CD4-positive, alpha-beta T cell (primary cell): ENCODE data around the gene MITF. TPM values are rescaled to one million over a fixed set of nuclear protein-coding genes. Genes with fewer than 3 reads are reported as not detected.
"Not testable (repeated sequence)": the region's sequence is repeated elsewhere in the genome, so short reads cannot be mapped to it uniquely, and the experiment has no call there.

Source experiments
- ATAC-seq: fragments of 200-7000 bp; cut with Tn5 transposase; one replicate; pipeline ENCODE4 v1.10.0; 2022; ENCODE audit warnings: mild to moderate bottlenecking; ENCODE audit not compliant: poor library complexity
- CTCF ChIA-PET: fragments of 350-600 bp; sonication (Branson Sonifier 250); formaldehyde crosslinking; loops from one replicate; lab custom pipeline; 2021; ENCODE audit warnings: antibody characterized with exemption, inconsistent platforms; lab: Charles Lee
- POLR2A ChIA-PET: fragments of 350-600 bp; sonication (Branson Sonifier 250); formaldehyde crosslinking; loops from one replicate; lab custom pipeline; 2021; ENCODE audit warnings: antibody characterized with exemption, inconsistent platforms; lab: Charles Lee
- DNase-seq, 14 experiments: peaks; one replicate each; pipeline ENCODE4 v3.0.0-alpha.2; 2013 to 2020; ENCODE audit warnings: mixed read lengths in 2 of 14
- H3K27ac ChIP-seq, 2 donors: one replicate each; pipeline versions ENCODE4 v1.5.1 to v1.7.0; 2013; ENCODE audit warnings: low read length in 2 of 2, low read depth in 1 of 2, mild to moderate bottlenecking in 1 of 2
- H3K27me3 ChIP-seq, 2 experiments: 1 replicate in 1 of 2; 2 replicates in 1 of 2; pipeline versions ENCODE4 v1.6.1 to v1.7.0; 2013; ENCODE audit warnings: low read length in 2 of 2, control low read depth in 1 of 2, mild to moderate bottlenecking in 1 of 2, moderate library complexity in 1 of 2; ENCODE audit not compliant: insufficient read depth in 2 of 2, control insufficient read depth in 1 of 2
- H3K36me3 ChIP-seq: one replicate; pipeline ENCODE4 v1.6.1; 2013; ENCODE audit warnings: low read length, control low read depth; ENCODE audit not compliant: insufficient read depth
- H3K4me1 ChIP-seq: one replicate; pipeline ENCODE4 v1.6.1; 2013; ENCODE audit warnings: low read length, control low read depth; ENCODE audit not compliant: insufficient read depth
- H3K4me3 ChIP-seq: one replicate; pipeline ENCODE4 v1.5.1; 2013; ENCODE audit warnings: mild to moderate bottlenecking, low read length, moderate library complexity
- H3K9me3 ChIP-seq, 2 experiments: 1 replicate in 1 of 2; 2 replicates in 1 of 2; pipeline versions ENCODE4 v1.6.1 to v1.7.0; 2013; ENCODE audit warnings: low read length in 2 of 2, mild to moderate bottlenecking in 2 of 2, control low read depth in 1 of 2, moderate library complexity in 1 of 2; ENCODE audit not compliant: control insufficient read depth in 1 of 2, insufficient read depth in 1 of 2
- H3K27ac Mint-ChIP-seq: one replicate; pipeline ENCODE4 v1.8.0; 2020; ENCODE audit warnings: mixed read lengths
- H3K27me3 Mint-ChIP-seq: one replicate; pipeline ENCODE4 v1.8.0; 2021; ENCODE audit warnings: mixed read lengths
- H3K36me3 Mint-ChIP-seq: one replicate; pipeline ENCODE4 v1.8.0; 2021; ENCODE audit warnings: low read depth, mixed read lengths
- H3K4me1 Mint-ChIP-seq: one replicate; pipeline ENCODE4 v1.8.0; 2021; ENCODE audit warnings: low read depth, mixed read lengths
- H3K4me3 Mint-ChIP-seq: one replicate; pipeline ENCODE4 v1.8.0; 2020; ENCODE audit warnings: mild to moderate bottlenecking, mixed read lengths
- H3K9me3 Mint-ChIP-seq: one replicate; pipeline ENCODE4 v1.8.0; 2020; ENCODE audit warnings: mixed read lengths
- intact Hi-C, 2 experiments: fragments of 100-400 bp; cut with DNase I in 1 of 2; cut with micrococcal nuclease in 1 of 2; formaldehyde crosslinking; loops; one replicate each; pipeline versions ENCODE4 v1.15.1 to v1.9.0; 2023 to 2025; cut with DNase I, micrococcal nuclease
- total RNA-seq, 174 experiments: library from RNA in 2 of 174; stranded (reverse) in 2 of 174; gene quantifications; one replicate each; pipeline ENCODE4 v1.2.3 and lab custom pipeline; 2021 to 2026
- TF ChIP-seq, protein P1 (sequence below): fragments of 200-600 bp; IDR thresholded peaks from one replicate; pipeline ENCODE4 v1.8.0; 2022; ENCODE audit warnings: antibody characterized with exemption, mild to moderate bottlenecking

The MITF gene
- total RNA-seq, 2 experiments from 2014 or later: not detected

DNA sequence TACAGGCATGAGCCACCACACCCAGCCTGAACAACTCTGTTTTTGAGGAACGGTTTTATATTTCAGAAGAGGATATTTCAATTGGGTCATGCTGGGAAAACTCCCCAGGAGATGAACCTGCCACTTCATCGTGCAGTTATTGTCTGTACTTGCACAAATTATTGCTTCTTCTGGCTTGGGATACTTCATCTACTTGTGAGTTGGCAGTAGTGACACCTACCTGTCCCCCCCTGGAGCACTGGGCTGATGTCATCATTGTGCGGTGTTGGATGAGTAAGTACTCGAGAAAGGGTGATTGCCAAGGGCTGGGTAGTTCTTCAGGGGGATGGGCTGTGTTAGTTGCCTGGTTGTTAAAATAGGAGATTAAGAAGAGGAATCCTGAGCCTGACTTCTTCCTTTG lies 175.1 kb downstream of the MITF start:
- H3K36me3 Mint-ChIP-seq: no peaks in the 10 kb centered on the region
- DNase-seq (no peak), ATAC-seq (no peak)
- H3K9me3 ChIP-seq: peaks cover 0 to 4% of the 10 kb centered on the region in 2 experiments
- intact Hi-C loops: no loop called here
- H3K4me1 Mint-ChIP-seq: no peaks in the 10 kb centered on the region
- no peaks in the 10 kb centered on the region for H3K4me1 ChIP-seq
- H3K27me3 ChIP-seq: no peaks in the 10 kb centered on the region
- no peaks in the 10 kb centered on the region for H3K36me3 ChIP-seq
- no peak overlapping the region for H3K4me3 Mint-ChIP-seq
- ChIA-PET POLR2A (no interaction called here), CTCF (no interaction called here)
- H3K9me3 Mint-ChIP-seq: no peaks in the 10 kb centered on the region
- H3K27ac Mint-ChIP-seq: no peak overlapping the region
- TF ChIP-seq, protein P1, sequence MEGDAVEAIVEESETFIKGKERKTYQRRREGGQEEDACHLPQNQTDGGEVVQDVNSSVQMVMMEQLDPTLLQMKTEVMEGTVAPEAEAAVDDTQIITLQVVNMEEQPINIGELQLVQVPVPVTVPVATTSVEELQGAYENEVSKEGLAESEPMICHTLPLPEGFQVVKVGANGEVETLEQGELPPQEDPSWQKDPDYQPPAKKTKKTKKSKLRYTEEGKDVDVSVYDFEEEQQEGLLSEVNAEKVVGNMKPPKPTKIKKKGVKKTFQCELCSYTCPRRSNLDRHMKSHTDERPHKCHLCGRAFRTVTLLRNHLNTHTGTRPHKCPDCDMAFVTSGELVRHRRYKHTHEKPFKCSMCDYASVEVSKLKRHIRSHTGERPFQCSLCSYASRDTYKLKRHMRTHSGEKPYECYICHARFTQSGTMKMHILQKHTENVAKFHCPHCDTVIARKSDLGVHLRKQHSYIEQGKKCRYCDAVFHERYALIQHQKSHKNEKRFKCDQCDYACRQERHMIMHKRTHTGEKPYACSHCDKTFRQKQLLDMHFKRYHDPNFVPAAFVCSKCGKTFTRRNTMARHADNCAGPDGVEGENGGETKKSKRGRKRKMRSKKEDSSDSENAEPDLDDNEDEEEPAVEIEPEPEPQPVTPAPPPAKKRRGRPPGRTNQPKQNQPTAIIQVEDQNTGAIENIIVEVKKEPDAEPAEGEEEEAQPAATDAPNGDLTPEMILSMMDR: no peak
- no peak overlapping the region for H3K27ac ChIP-seq
- H3K27me3 Mint-ChIP-seq: peaks cover 4% of the 10 kb centered on the region
- no peak overlapping the region for H3K4me3 ChIP-seq

DNA sequence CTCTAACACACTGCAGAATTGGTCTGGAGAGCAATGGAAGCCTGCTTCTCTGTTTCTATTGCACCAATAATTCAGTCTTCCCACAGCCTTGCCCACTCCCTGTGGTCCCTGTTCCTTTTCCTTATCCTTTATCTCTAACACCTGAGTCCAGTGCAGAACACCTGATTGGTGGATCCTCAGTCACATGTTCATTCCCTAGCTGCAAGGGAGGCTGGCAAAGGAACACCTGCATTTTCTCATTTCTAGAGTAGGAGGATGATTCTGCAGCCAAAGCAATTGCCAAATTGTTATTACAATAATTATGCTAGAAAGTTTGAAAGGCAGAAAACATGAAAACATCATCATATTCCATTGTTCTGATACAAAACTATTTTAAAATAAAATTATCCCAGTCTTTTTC lies 176.5 kb downstream of the MITF start:
- ATAC-seq (no peak), DNase-seq (no peak)
- Histone ChIP-seq H3K4me1 (no peaks in the 10 kb centered on the region), H3K9me3 (no peaks in the 10 kb centered on the region), H3K36me3 (no peaks in the 10 kb centered on the region), H3K27me3 (no peaks in the 10 kb centered on the region), H3K27ac (no peak overlapping the region), H3K4me3 (no peak overlapping the region)
- no peaks in the 10 kb centered on the region for H3K4me1 Mint-ChIP-seq
- intact Hi-C loops: no loop called here
- ChIA-PET CTCF (interaction anchor here (0.7 kb wide), 1 partner anchor 1656 kb away, joined by 3 read pairs; no protein-coding TSS in a partner anchor), POLR2A (no interaction called here)
- H3K27me3 Mint-ChIP-seq: peaks cover 9% of the 10 kb centered on the region
- no peak overlapping the region for H3K4me3 Mint-ChIP-seq
- TF ChIP-seq, protein P1: no peak
- no peaks in the 10 kb centered on the region for H3K36me3 Mint-ChIP-seq
- H3K9me3 Mint-ChIP-seq: no peaks in the 10 kb centered on the region
- no peak overlapping the region for H3K27ac Mint-ChIP-seq

DNA sequence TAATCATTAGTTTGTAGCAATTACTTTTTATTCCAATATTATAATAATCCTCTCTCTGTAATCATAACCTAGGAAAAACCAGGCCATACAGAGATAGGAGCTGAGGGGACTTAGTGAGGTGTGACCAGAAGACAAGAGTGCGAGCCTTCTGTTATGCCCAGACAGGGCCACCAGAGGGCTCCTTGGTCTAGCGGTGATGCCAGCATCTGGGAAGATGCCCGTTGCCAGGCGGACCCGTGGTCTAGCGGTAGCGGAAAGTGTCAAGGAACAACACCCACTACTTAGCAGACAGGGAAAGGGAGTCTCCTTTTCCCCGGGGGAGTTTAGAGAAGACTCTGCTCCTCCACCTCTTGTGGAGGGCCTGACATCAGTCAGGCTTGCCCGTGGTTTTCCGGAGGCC lies 180.7 kb downstream of the MITF start:
- H3K27ac Mint-ChIP-seq, H3K9me3 Mint-ChIP-seq, ATAC-seq, POLR2A ChIA-PET, H3K4me1 Mint-ChIP-seq, H3K27ac ChIP-seq, intact Hi-C loops, H3K27me3 ChIP-seq, H3K4me3 Mint-ChIP-seq, DNase-seq, H3K4me1 ChIP-seq, H3K4me3 ChIP-seq, H3K36me3 ChIP-seq, H3K9me3 ChIP-seq, CTCF ChIA-PET, H3K36me3 Mint-ChIP-seq: not testable (repeated sequence)
- H3K27me3 Mint-ChIP-seq: peaks cover 15% of the 10 kb centered on the region

DNA sequence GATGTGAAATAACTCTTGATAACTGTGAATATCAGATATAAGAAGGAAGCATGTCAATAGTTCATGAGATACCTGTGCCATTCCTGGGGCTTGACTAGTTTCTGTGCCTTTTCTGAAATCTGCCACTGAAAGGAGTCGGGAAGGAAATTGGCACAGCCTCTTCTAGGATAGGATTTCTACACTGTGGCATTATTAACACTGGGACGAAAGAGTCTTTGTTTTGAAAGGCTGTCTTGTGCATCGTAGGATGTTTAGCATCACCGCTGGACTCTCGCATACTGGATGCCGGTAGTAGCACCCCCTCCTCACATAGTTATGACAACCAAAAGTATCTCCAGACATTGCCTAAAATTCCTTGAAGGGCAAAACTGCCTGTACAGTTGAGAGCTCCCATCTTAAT lies 182.4 kb downstream of the MITF start:
- Histone ChIP-seq H3K4me3 (no peak overlapping the region), H3K9me3 (no peaks in the 10 kb centered on the region), H3K27ac (no peak overlapping the region), H3K27me3 (no peaks in the 10 kb centered on the region), H3K4me1 (no peaks in the 10 kb centered on the region), H3K36me3 (no peaks in the 10 kb centered on the region)
- peaks cover 15% of the 10 kb centered on the region for H3K27me3 Mint-ChIP-seq
- no peak overlapping the region for H3K4me3 Mint-ChIP-seq
- ATAC-seq: no peak
- TF ChIP-seq, protein P1: no peak
- ChIA-PET POLR2A (no interaction called here), CTCF (interaction anchor here (0.9 kb wide), 1 partner anchor 11 kb away, joined by 3 read pairs; no protein-coding TSS in a partner anchor)
- intact Hi-C loops: no loop called here
- no peaks in the 10 kb centered on the region for H3K4me1 Mint-ChIP-seq
- no peak overlapping the region for H3K27ac Mint-ChIP-seq
- no peaks in the 10 kb centered on the region for H3K36me3 Mint-ChIP-seq
- no peaks in the 10 kb centered on the region for H3K9me3 Mint-ChIP-seq
- DNase-seq: no peak
